22Rv1 (cell line): Measurements from ENCODE around the gene RIBC2.
"Not testable (repeated sequence)": the region's sequence is repeated elsewhere in the genome, so short reads cannot be mapped to it uniquely, and the experiment has no call there.

ENCODE experiments used
- H3K27ac ChIP-seq: fragments of 450-650 bp; 2 replicates; pipeline ENCODE4 v1.5.1; 2017
- ZFX ChIP-seq: fragments of 450-650 bp; IDR thresholded peaks from 2 replicates; pipeline ENCODE4 v1.6.1; 2017; ENCODE audit warnings: antibody characterized with exemption, borderline replicate concordance
- TF ChIP-seq, protein P1 (sequence below): fragments of 450-650 bp; IDR thresholded peaks from 2 replicates; pipeline ENCODE4 v1.5.1; 2017; ENCODE audit warnings: mild to moderate bottlenecking

RIBC2 gene

DNA sequence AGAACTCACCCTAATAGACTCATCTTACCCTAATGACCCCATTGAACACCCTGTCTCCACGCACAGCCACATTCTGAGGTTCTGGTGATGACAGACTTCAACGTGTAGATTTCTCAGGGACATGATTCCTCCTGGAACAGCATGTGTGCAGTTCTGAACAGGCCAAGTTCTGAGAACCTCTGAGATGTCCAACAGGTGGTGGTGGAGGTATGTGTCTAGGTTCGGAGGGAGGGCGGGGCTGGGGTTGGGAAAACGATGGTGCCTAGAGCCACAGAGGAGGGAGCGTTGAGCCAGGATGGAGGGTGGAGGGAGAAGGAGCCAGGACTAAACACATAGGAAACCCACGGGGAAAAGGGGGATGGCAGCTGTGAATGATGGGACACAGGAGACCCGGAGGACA lies 45.7 kb downstream of the RIBC2 start:
- TF ChIP-seq, protein P1, sequence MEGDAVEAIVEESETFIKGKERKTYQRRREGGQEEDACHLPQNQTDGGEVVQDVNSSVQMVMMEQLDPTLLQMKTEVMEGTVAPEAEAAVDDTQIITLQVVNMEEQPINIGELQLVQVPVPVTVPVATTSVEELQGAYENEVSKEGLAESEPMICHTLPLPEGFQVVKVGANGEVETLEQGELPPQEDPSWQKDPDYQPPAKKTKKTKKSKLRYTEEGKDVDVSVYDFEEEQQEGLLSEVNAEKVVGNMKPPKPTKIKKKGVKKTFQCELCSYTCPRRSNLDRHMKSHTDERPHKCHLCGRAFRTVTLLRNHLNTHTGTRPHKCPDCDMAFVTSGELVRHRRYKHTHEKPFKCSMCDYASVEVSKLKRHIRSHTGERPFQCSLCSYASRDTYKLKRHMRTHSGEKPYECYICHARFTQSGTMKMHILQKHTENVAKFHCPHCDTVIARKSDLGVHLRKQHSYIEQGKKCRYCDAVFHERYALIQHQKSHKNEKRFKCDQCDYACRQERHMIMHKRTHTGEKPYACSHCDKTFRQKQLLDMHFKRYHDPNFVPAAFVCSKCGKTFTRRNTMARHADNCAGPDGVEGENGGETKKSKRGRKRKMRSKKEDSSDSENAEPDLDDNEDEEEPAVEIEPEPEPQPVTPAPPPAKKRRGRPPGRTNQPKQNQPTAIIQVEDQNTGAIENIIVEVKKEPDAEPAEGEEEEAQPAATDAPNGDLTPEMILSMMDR, result no peak
- no peak for TF ChIP-seq ZFX
- no peak overlapping the region for H3K27ac ChIP-seq

DNA sequence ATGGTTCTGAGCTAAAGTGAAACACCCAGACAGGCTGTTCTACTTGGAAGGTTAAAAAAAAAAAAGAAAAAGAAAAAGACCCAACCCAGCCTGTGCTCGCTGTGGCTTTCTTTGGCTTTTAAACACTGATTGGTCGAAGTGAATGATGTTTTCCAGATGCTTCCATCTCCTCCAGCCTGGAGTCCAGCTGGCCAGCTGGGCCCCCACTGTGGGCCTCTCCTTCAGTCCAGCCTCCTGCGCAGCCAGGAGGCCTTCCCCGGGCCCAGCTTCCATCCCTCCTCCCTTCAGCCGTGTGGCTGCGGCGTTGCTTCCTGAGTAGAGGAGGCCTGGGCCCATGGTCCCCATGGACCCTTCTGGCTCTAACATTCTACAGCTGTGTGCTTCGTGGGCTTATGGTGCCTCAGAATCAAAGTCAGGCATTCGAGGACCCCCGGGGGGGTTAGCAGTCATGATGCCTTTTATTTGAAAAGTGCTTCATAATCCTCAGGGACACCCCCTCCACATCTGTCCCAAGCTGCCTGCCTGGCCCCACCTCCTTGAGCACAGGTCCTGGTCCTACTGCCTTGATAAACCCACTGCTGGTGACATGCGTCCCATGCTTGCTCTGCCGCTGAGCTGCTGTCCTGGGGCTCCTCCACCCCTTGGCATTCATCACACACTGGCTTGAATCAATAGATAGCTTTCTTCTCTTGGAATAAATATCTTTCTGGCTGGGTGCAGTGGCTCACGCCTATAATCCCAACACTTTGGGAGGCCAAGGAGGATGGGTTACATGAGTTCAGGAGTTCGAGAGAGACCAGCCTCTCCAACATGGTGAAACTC lies 47.0 kb downstream of the RIBC2 start:
- no peak overlapping the region for H3K27ac ChIP-seq
- TF ChIP-seq ZFX, result no peak
- TF ChIP-seq, protein P1, result no peak

DNA sequence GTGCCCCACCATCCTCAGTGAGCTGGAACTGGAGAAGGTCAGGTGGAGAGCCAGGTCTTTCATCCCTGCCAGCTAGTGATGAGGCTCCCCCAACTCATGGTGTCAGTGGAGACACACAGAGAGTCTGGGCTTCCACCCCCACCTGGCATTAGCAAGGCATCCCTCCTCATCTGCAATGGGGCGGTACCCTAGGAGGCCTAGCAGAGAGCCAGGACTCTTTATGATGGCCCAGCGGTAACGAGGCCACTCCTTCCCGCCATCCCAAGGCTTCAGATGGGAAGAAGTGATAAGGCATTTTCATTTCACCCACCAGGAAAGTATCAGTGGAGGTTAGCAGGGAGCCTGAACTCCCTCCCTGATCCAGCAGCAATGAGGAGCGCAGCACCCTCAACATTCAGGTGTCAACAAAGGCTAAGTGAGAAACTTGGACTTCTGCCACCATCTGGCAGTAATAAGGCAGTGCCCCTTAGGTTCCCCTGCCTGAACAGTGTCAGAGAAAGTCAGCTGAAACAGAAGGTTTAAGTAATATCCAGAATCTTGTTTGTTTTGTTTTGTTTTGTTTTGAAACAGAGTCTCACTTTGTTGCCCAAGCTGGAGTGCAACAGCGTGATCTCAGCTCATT lies 48.7 kb downstream of the RIBC2 start:
- no peak for TF ChIP-seq ZFX
- TF ChIP-seq, protein P1, result no peak

DNA sequence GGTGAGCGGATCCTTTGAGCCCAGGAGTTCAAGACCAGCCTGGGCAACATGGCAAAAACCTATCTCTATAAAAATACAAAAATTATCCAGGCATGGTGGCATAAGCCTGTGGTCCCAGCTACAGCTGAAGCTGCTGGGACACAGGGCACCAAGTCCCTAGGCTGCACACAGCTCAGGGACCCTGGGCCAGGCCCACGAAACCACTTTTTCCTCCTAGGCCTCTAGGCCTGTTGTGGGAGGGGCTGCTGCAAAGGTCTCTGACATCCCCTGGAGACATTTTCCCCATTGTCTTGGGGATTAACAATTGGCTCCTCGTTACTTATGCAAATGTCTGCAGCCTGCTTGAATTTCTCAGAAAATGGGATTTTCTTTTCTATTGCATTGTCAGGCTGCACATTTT lies 50.2 kb downstream of the RIBC2 start:
- not testable (repeated sequence) for H3K27ac ChIP-seq

More for the DNA sequence above, 48.7 kb downstream of the RIBC2 start:
- H3K27ac ChIP-seq, result no peak overlapping the region

DNA sequence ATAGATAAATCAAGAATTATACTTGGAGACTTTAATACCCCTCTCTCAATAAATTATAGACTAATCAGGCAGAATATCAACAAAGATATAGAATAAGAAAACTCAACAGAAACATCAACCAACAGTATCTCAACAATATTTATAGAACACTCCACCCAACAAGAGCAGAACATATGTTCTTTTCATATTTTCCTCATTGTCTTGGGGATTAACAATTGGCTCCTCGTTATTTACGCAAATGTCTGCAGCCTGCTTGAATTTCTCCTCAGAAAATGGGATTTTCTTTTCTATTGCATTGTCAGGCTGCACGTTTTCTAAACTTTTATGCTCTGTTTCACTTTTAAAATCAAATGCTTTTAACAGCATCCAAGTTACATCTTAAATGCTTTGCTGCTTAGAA lies 52.1 kb downstream of the RIBC2 start:
- TF ChIP-seq, protein P1, result no peak
- no peak for TF ChIP-seq ZFX
- no peak overlapping the region for H3K27ac ChIP-seq

DNA sequence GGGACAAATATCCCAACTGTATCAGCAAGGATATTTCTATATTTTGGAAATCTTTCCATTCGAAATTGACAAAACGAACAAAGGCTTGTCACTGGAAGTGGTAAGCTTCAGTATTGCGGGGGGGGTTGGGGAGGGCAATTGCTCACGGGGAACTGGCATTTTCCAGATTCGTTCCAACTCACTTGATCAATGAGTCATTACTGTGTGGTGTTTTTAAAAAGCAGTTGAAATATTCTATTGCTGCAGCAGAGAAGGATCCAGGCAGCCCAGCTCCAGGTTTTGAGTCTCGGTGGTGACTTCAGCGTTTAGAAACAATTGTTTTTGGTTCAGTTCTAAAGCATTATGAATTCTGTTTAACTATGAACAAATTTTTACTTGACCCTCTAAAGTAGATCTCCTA lies 55.4 kb downstream of the RIBC2 start:
- H3K27ac ChIP-seq, result no peak overlapping the region
- TF ChIP-seq, protein P1, result no peak
- TF ChIP-seq ZFX, result no peak

DNA sequence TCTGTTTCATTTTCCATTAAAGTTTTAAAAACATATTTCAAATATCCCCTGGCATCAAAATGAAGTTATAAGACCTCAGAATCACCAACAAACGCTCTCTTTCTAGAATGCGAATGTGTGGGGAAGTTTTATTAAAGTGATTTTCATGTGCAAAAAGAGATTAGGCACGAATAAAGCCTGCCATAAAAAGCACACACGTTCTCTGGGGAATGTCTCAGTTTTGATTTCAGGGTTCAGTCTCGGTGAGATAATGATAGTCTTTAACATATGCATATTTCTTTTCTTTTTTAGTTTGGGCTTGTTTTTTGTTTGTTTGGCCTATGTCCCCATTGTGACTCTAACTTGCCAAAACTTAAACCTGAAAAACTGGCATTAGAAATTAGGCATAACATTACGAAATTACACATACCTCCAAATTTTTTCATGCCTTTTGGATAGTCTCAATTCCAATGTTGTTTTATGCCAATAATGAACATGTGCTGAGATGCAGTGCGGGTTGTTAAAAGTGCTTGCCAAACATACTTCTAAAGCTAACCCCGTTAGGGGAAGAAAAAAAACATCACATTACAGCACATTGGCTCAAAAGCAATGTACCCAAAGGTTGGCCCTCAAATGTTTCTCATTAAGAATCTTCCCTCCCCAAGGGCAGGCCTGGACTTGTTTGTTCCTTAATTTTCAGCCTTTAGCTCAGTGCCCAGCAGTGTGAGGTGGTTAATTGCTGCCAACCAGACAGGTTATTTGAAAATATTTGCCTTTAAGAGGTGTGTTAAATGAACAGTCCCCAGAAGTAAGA lies 56.0 kb downstream of the RIBC2 start:
- no peak for TF ChIP-seq ZFX
- TF ChIP-seq, protein P1, result no peak
- no peak overlapping the region for H3K27ac ChIP-seq
